ENCODE measurements around the gene KIF5C.

Gene KIF5C

DNA sequence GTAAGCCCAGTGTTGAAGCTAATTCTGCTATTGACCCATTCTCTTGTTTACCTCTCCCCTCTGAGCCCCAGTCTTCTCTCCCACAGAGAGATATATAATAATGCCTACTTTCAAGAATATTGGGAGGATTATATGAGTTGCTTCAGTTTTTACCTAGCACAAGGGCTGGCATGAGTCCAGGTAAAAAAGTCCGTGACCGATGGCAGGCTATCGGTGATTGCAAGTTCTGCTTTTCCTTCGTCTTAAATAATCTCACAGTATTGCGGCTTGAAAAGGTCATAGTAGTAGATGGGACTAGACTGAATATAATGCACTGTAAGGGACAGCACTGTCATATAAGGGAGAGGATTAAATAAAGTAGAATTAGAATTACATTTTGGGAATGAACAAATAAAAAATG lies 77.6 kb downstream of the KIF5C start:
- H3K4me1 ChIP-seq (ENCODE audit: insufficient read depth, low read length) = no peaks in the 10 kb centered on the region
- DNase-seq (no peak), ATAC-seq (ENCODE audit: insufficient read depth, low read depth) (no peak)
- no peaks in the 10 kb centered on the region for H3K79me2 ChIP-seq (ENCODE audit: insufficient read depth, low read length)
- H3K4me2 ChIP-seq (ENCODE audit: insufficient read depth, low read length) = no peak overlapping the region
- no peaks in the 10 kb centered on the region for H3K36me3 ChIP-seq (ENCODE audit: insufficient read depth, low read length)
- no peak overlapping the region for H3K9ac ChIP-seq (ENCODE audit: low read depth, low read length)
- no peaks in the 10 kb centered on the region for H4K20me1 ChIP-seq (ENCODE audit: insufficient read depth, low read length)
- TF ChIP-seq, protein P1, sequence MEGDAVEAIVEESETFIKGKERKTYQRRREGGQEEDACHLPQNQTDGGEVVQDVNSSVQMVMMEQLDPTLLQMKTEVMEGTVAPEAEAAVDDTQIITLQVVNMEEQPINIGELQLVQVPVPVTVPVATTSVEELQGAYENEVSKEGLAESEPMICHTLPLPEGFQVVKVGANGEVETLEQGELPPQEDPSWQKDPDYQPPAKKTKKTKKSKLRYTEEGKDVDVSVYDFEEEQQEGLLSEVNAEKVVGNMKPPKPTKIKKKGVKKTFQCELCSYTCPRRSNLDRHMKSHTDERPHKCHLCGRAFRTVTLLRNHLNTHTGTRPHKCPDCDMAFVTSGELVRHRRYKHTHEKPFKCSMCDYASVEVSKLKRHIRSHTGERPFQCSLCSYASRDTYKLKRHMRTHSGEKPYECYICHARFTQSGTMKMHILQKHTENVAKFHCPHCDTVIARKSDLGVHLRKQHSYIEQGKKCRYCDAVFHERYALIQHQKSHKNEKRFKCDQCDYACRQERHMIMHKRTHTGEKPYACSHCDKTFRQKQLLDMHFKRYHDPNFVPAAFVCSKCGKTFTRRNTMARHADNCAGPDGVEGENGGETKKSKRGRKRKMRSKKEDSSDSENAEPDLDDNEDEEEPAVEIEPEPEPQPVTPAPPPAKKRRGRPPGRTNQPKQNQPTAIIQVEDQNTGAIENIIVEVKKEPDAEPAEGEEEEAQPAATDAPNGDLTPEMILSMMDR (IDR thresholded peaks at IDR 0.05; ENCODE audit: borderline replicate concordance, extremely low read depth, low read length, poor library complexity, severe bottlenecking) = no peak
- no peak for TF ChIP-seq EZH2 (IDR thresholded peaks at IDR 0.05; ENCODE audit: borderline replicate concordance, low read depth, low read length, severe bottlenecking)
- H3K4me3 ChIP-seq (ENCODE audit: low read depth in 1 of 2, low read length in 2 of 2) = no peak overlapping the region
- H3K27me3 ChIP-seq (ENCODE audit: insufficient read depth, low read length, poor library complexity) = peaks cover 4% of the 10 kb centered on the region
- no peak overlapping the region for H3K27ac ChIP-seq (ENCODE audit: low read length)
- H2AFZ ChIP-seq (ENCODE audit: low read depth, low read length) = no peak overlapping the region
- H3K9me3 ChIP-seq (ENCODE audit: insufficient read depth, low read length, severe bottlenecking) = no peaks in the 10 kb centered on the region

DNA sequence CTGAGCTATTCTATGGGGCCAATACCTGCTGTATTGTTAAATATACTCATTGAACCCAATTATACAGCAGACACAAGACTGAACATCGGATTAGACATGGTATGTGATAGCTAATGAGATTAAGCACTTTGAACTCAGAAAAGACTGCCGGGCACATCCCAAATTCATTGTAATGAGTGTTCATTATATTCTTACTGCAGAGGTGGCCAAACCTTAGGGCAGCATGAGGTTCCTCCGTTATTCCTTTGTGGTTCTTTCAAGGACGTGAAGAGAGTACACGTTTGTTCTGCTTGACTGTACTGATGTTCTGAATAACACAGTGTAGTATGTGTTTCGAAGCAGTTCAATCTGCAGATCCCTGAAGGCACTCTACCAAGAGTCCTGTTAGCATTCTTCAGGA lies 78.4 kb downstream of the KIF5C start:
- no peak for ATAC-seq (ENCODE audit: insufficient read depth, low read depth)
- Histone ChIP-seq H3K9ac (ENCODE audit: low read depth, low read length) (no peak overlapping the region), H3K4me3 (ENCODE audit: low read depth in 1 of 2, low read length in 2 of 2) (no peak overlapping the region)

DNA sequence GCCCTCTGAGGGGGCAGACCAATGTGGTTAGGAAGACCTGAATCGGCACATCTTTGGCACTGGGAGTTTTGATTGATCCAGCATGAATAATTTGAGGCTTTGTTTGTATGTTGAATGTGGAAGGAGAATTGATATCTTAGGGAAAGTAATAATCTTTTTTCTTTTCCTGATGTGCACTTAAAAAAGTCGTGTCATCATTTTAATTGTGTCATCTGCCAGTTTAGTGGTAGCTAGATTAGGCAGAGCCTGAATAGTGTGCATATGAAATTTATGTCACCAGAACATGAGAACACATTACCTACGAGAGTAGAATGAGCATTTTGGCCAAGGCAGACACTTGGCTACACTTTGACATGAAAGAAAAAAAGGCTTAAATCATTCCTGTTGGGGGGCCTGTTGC lies 79.5 kb downstream of the KIF5C start:
- Histone ChIP-seq H3K79me2 (ENCODE audit: insufficient read depth, low read length) (no peaks in the 10 kb centered on the region), H3K27ac (ENCODE audit: low read length) (no peak overlapping the region), H3K4me3 (ENCODE audit: low read depth in 1 of 2, low read length in 2 of 2) (no peak overlapping the region), H2AFZ (ENCODE audit: low read depth, low read length) (no peak overlapping the region), H3K9me3 (ENCODE audit: insufficient read depth, low read length, severe bottlenecking) (no peaks in the 10 kb centered on the region), H3K9ac (ENCODE audit: low read depth, low read length) (no peak overlapping the region), H3K27me3 (ENCODE audit: insufficient read depth, low read length, poor library complexity) (peaks cover 4% of the 10 kb centered on the region), H3K4me1 (ENCODE audit: insufficient read depth, low read length) (no peaks in the 10 kb centered on the region), H4K20me1 (ENCODE audit: insufficient read depth, low read length) (no peaks in the 10 kb centered on the region), H3K4me2 (ENCODE audit: insufficient read depth, low read length) (no peak overlapping the region), H3K36me3 (ENCODE audit: insufficient read depth, low read length) (no peaks in the 10 kb centered on the region)
- DNase-seq (no peak), ATAC-seq (ENCODE audit: insufficient read depth, low read depth) (no peak)
- no peak for TF ChIP-seq EZH2 (IDR thresholded peaks at IDR 0.05; ENCODE audit: borderline replicate concordance, low read depth, low read length, severe bottlenecking)
- TF ChIP-seq, protein P1 (IDR thresholded peaks at IDR 0.05; ENCODE audit: borderline replicate concordance, extremely low read depth, low read length, poor library complexity, severe bottlenecking) = no peak

More for the DNA sequence above, 78.4 kb downstream of the KIF5C start:
- no peaks in the 10 kb centered on the region for H3K9me3 ChIP-seq (ENCODE audit: insufficient read depth, low read length, severe bottlenecking)
- H3K4me1 ChIP-seq (ENCODE audit: insufficient read depth, low read length) = no peaks in the 10 kb centered on the region
- no peak for DNase-seq
- no peak overlapping the region for H2AFZ ChIP-seq (ENCODE audit: low read depth, low read length)
- no peaks in the 10 kb centered on the region for H3K36me3 ChIP-seq (ENCODE audit: insufficient read depth, low read length)
- no peak overlapping the region for H3K4me2 ChIP-seq (ENCODE audit: insufficient read depth, low read length)
- no peaks in the 10 kb centered on the region for H3K79me2 ChIP-seq (ENCODE audit: insufficient read depth, low read length)
- peaks cover 4% of the 10 kb centered on the region for H3K27me3 ChIP-seq (ENCODE audit: insufficient read depth, low read length, poor library complexity)
- no peaks in the 10 kb centered on the region for H4K20me1 ChIP-seq (ENCODE audit: insufficient read depth, low read length)
- no peak overlapping the region for H3K27ac ChIP-seq (ENCODE audit: low read length)
- no peak for TF ChIP-seq EZH2 (IDR thresholded peaks at IDR 0.05; ENCODE audit: borderline replicate concordance, low read depth, low read length, severe bottlenecking)
- TF ChIP-seq, protein P1 (IDR thresholded peaks at IDR 0.05; ENCODE audit: borderline replicate concordance, extremely low read depth, low read length, poor library complexity, severe bottlenecking) = no peak

DNA sequence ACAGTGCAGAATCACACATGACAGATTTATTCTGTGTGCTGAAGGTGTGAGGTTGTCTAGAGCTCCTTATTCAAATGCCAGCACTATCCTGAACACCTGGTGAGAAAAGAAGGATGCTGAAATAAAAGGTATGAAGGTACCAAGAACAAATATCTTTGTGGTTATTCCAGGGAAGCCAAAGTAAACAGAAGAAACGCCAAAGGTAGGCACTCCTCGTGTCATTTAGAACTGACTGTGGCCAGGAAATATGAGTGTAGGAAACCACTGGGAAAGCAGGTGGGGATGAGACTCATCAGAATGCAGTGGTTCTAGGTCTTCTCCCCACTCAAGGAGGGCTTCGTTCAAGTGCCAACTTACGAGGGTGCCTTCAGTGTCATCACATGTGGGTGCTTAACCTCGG lies 80.8 kb downstream of the KIF5C start:
- H3K27me3 ChIP-seq (ENCODE audit: insufficient read depth, low read length, poor library complexity) = peaks cover 4% of the 10 kb centered on the region
- H3K9me3 ChIP-seq (ENCODE audit: insufficient read depth, low read length, severe bottlenecking) = no peaks in the 10 kb centered on the region
- no peak for TF ChIP-seq EZH2 (IDR thresholded peaks at IDR 0.05; ENCODE audit: borderline replicate concordance, low read depth, low read length, severe bottlenecking)
- TF ChIP-seq, protein P1 (IDR thresholded peaks at IDR 0.05; ENCODE audit: borderline replicate concordance, extremely low read depth, low read length, poor library complexity, severe bottlenecking) = no peak
- no peak overlapping the region for H3K4me3 ChIP-seq (ENCODE audit: low read depth in 1 of 2, low read length in 2 of 2)
- no peak overlapping the region for H3K4me2 ChIP-seq (ENCODE audit: insufficient read depth, low read length)
- DNase-seq (no peak), ATAC-seq (ENCODE audit: insufficient read depth, low read depth) (no peak)
- H3K9ac ChIP-seq (ENCODE audit: low read depth, low read length) = no peak overlapping the region
- H3K4me1 ChIP-seq (ENCODE audit: insufficient read depth, low read length) = no peaks in the 10 kb centered on the region
- H3K79me2 ChIP-seq (ENCODE audit: insufficient read depth, low read length) = no peaks in the 10 kb centered on the region
- no peak overlapping the region for H3K27ac ChIP-seq (ENCODE audit: low read length)
- no peaks in the 10 kb centered on the region for H3K36me3 ChIP-seq (ENCODE audit: insufficient read depth, low read length)
- H2AFZ ChIP-seq (ENCODE audit: low read depth, low read length) = no peak overlapping the region
- H4K20me1 ChIP-seq (ENCODE audit: insufficient read depth, low read length) = no peaks in the 10 kb centered on the region
